LNCaP clone FGC (cell line): ENCODE data around the gene MGAT3.

Experiments used
- DNase-seq: peaks from one replicate; pipeline ENCODE4 v3.0.0-alpha.2; 2011; ENCODE audit warnings: low read depth
- H3K4me3 ChIP-seq: 2 replicates; pipeline ENCODE4 v1.5.1; 2011; ENCODE audit warnings: mild to moderate bottlenecking, low read depth, low read length, control low read depth
- CTCF ChIP-seq: IDR thresholded peaks from 2 replicates; pipeline ENCODE4 v1.5.1; 2012; ENCODE audit warnings: mild to moderate bottlenecking; ENCODE audit not compliant: control insufficient read depth, insufficient read depth; ENCODE audit errors: extremely low read depth

MGAT3 gene

GRCh38 chr22:39481595-39481994, 24.8 kb downstream of the MGAT3 start:
- no peak overlapping the region for H3K4me3 ChIP-seq
- TF ChIP-seq CTCF: no peak
- no peak for DNase-seq

- no peak for DNase-seq
- no peak overlapping the region for H3K4me3 ChIP-seq
- no peak for TF ChIP-seq CTCF
Observed at GRCh38 chr22:39482768-39483167, 26.0 kb downstream of the MGAT3 start.

DNA sequence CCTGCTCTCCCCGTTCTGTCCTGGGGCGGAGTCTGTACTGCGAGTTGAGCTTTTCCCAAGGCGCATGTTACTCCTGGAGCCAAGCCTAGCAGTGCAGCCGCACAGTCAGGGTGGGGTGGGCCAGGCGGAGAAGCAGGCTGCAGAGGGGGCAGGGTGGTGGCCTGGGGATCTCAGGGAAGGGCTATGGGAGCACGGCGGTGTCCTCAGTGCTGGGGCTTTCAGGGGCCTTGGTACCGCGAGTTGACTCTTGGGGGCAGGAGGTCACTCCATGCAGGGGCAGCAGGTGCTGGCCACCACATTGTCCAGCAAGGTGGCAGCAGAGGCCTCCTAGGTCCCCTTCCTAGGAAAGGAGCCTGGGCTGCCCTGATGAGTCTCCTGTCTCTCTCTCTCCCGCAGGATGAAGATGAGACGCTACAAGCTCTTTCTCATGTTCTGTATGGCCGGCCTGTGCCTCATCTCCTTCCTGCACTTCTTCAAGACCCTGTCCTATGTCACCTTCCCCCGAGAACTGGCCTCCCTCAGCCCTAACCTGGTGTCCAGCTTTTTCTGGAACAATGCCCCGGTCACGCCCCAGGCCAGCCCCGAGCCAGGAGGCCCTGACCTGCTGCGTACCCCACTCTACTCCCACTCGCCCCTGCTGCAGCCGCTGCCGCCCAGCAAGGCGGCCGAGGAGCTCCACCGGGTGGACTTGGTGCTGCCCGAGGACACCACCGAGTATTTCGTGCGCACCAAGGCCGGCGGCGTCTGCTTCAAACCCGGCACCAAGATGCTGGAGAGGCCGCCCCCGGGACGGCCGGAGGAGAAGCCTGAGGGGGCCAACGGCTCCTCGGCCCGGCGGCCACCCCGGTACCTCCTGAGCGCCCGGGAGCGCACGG, 30.4 kb downstream of the MGAT3 start:
- TF ChIP-seq CTCF: no peak
- DNase-seq: no peak
- H3K4me3 ChIP-seq: no peak overlapping the region

DNA sequence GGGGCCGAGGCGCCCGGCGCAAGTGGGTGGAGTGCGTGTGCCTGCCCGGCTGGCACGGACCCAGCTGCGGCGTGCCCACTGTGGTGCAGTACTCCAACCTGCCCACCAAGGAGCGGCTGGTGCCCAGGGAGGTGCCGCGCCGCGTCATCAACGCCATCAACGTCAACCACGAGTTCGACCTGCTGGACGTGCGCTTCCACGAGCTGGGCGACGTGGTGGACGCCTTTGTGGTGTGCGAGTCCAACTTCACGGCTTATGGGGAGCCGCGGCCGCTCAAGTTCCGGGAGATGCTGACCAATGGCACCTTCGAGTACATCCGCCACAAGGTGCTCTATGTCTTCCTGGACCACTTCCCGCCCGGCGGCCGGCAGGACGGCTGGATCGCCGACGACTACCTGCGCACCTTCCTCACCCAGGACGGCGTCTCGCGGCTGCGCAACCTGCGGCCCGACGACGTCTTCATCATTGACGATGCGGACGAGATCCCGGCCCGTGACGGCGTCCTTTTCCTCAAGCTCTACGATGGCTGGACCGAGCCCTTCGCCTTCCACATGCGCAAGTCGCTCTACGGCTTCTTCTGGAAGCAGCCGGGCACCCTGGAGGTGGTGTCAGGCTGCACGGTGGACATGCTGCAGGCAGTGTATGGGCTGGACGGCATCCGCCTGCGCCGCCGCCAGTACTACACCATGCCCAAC, 31.2 kb downstream of the MGAT3 start:
- DNase-seq: no peak
- TF ChIP-seq CTCF: no peak
- no peak overlapping the region for H3K4me3 ChIP-seq

DNA sequence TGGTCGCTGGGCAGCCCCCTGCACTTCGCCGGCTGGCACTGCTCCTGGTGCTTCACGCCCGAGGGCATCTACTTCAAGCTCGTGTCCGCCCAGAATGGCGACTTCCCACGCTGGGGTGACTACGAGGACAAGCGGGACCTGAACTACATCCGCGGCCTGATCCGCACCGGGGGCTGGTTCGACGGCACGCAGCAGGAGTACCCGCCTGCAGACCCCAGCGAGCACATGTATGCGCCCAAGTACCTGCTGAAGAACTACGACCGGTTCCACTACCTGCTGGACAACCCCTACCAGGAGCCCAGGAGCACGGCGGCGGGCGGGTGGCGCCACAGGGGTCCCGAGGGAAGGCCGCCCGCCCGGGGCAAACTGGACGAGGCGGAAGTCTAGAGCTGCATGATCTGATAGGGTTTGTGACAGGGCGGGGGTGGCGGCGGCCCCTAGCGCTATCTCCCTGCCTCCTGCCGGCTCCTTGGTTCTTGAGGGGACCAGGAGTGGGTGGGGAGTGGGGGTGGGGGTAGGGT, 31.8 kb downstream of the MGAT3 start:
- no peak for TF ChIP-seq CTCF
- H3K4me3 ChIP-seq: no peak overlapping the region

DNA sequence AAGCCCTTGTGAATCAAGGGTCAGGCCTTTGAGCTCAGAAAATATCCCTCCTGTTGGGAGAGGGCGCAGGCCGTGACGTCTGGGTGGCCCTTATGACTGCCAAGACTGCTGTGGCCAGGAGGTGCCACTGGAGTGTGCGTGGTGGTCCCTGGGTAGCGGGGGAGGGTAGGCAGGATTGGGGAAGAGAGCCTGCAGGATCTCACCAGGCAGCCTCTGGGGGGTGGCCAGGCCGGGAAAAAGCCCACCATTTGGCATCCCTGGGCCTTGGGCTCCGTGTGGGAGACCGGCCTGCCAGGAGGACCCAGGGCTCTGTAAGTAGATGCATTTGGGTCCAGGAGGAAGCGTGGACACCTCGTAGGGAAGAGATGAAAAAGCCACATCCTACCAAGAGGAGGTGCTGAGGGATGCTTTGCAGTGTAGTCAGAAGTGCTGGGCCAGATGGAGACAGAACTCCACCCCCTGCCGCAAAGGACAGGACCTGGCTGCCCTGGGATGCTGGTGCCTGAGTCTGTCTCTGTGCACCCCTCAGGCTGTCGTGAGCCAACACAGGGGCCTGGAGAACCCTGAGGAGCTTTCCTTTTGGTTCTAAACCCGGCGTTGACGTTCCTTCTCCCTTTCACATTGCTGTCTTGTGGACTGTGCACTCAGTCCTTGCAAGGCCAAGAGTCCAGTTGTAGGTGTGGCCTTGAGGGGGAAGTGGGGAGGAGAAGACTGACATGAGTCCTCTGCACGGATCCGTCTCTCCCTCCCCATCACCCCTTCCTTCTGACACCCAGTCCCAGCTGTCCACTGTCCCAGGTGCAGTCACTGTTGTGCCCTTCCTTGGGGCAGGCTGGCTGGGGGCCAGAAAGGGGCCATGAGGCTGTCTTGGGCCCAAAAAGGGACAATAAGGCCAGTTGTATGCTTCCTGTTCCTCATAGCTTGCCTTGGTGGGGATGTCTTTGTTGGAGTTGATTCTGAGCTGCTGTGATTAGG, 32.6 kb downstream of the MGAT3 start:
- no peak for TF ChIP-seq CTCF
- H3K4me3 ChIP-seq: no peak overlapping the region
- DNase-seq: no peak

More for the DNA sequence above, 31.8 kb downstream of the MGAT3 start:
- DNase-seq: no peak
